Retinal pigment epithelial cell (primary cell): ENCODE data around the gene NGRN.

Source experiments
- DNase-seq: peaks from one replicate; pipeline ENCODE4 v3.0.0-alpha.2; 2010; ENCODE audit warnings: low read depth
- H3K4me3 ChIP-seq: 2 replicates; pipeline ENCODE4 v1.5.1; 2011; ENCODE audit warnings: mild to moderate bottlenecking, low read length, control low read depth, moderate library complexity
- CTCF ChIP-seq: conservative IDR thresholded peaks from 2 replicates; pipeline ENCODE4 v1.5.1; 2011; ENCODE audit warnings: low read depth, low read length, control low read depth, inconsistent platforms

NGRN gene

GRCh38 chr15:90225047-90225446 is 40.4 kb upstream of the NGRN start:
- no peak overlapping the region for H3K4me3 ChIP-seq
- TF ChIP-seq CTCF: no peak
- DNase-seq: no peak

GRCh38 chr15:90225504-90226234 is 39.8 kb upstream of the NGRN start:
- DNase-seq: no peak
- no peak overlapping the region for H3K4me3 ChIP-seq
- TF ChIP-seq CTCF: no peak

- no peak for DNase-seq
- TF ChIP-seq CTCF: no peak
- H3K4me3 ChIP-seq: no peak overlapping the region
These were observed 38.1 kb upstream of the NGRN start for GRCh38 chr15:90227336-90227735.

GRCh38 chr15:90227816-90228772 is 37.4 kb upstream of the NGRN start:
- no peak for TF ChIP-seq CTCF
- DNase-seq: no peak
- no peak overlapping the region for H3K4me3 ChIP-seq

GRCh38 chr15:90228960-90229359 is 36.5 kb upstream of the NGRN start:
- DNase-seq: no peak
- no peak overlapping the region for H3K4me3 ChIP-seq
- TF ChIP-seq CTCF: no peak

- DNase-seq: no peak
- no peak for TF ChIP-seq CTCF
- H3K4me3 ChIP-seq: no peak overlapping the region
These were observed 35.4 kb upstream of the NGRN start for GRCh38 chr15:90230071-90230494.
